Mesothelial cell of epicardium (in vitro differentiated cells): ENCODE data around the gene MFGE8. TPM values are rescaled to one million over a fixed set of nuclear protein-coding genes. Genes with fewer than 3 reads are reported as not detected.

ENCODE experiments used
- DNase-seq, 2 experiments: peaks; one replicate each; pipeline ENCODE4 v3.0.0; 2021; ENCODE audit warnings: low spot score in 2 of 2; ENCODE audit not compliant: unreplicated experiment in 2 of 2
- H3K27ac Mint-ChIP-seq: 2 replicates; pipeline ENCODE4 v1.8.0; 2021; ENCODE audit warnings: mixed read lengths
- H3K27me3 Mint-ChIP-seq: 2 replicates; pipeline ENCODE4 v1.8.0; 2021; ENCODE audit warnings: low read depth, mixed read lengths
- H3K36me3 Mint-ChIP-seq: 2 replicates; pipeline ENCODE4 v1.8.0; 2021; ENCODE audit warnings: mixed read lengths
- H3K4me1 Mint-ChIP-seq: 2 replicates; pipeline ENCODE4 v1.8.0; 2021; ENCODE audit warnings: mixed read lengths
- H3K4me3 Mint-ChIP-seq: 2 replicates; pipeline ENCODE4 v1.8.0; 2021; ENCODE audit warnings: mild to moderate bottlenecking, moderate library complexity, mixed read lengths
- H3K9me3 Mint-ChIP-seq: 2 replicates; pipeline ENCODE4 v1.8.0; 2021; ENCODE audit warnings: mixed read lengths
- total RNA-seq: library from RNA; stranded (reverse); gene quantifications from 3 replicates; pipeline ENCODE4 v1.2.1, GENCODE V29; 2021
- TF ChIP-seq, protein P1 (sequence below): fragments of 200-600 bp; sonication (generic); IDR thresholded peaks from one replicate; pipeline ENCODE4 v1.5.0; 2021; ENCODE audit warnings: antibody characterized with exemption; ENCODE audit not compliant: unreplicated experiment

Gene MFGE8
- total RNA-seq, 1 donor from 2014 or later, result 181 TPM

DNA sequence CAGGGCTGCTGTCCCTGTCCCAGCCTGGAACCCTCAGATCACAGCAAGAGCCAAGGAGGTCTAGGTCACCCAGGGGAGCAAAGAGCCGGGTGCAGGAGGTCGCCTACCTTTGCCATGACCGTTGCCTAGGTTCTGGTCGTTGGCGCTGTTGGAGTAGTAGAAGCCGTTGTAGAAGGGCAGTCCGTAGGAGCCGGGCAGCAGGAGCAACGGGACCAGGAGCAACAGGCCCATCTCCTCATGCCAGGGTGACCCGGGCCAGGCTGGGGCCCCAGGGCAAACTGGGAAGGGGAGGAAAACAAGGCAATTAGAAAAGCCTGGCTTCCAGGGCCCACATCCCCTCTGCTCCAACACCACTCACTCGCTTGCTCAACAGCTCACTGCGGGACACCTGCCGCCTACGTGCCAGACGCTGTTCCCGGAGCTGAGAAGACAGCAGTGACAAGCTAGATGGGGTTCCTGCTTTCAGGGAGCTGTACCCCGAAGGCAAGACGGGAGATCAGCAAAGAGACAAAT, 26.1 kb downstream of the MFGE8 start:
- Mint-ChIP-seq H3K4me3 (no peak overlapping the region), H3K4me1 (no peaks in the 10 kb centered on the region)

DNA sequence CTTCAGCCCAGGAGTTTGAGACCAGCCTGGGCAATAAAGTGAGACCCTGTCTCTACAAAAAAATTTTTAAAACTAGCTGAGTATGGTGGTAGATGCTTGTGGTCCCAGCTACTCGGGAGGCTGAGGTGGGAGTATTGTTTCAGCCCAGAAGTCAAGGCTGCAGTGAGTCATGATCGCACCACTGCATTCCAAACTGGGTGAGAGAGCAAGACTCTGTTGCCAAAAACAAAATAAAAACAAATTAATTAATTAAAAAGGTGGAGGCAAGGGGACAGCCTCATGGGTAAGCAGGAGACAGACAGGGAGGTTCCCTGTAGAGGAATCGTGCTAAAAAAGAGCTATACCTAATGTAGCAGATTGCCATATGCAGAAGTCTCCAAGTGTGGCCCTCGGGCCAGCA, 30.4 kb downstream of the MFGE8 start:
- DNase-seq, result no peak
- no peaks in the 10 kb centered on the region for H3K36me3 Mint-ChIP-seq
- no peak overlapping the region for H3K27ac Mint-ChIP-seq
- H3K27me3 Mint-ChIP-seq, result no peaks in the 10 kb centered on the region
- no peak overlapping the region for H3K4me3 Mint-ChIP-seq
- H3K4me1 Mint-ChIP-seq, result no peaks in the 10 kb centered on the region
- no peaks in the 10 kb centered on the region for H3K9me3 Mint-ChIP-seq
- TF ChIP-seq, protein P1, sequence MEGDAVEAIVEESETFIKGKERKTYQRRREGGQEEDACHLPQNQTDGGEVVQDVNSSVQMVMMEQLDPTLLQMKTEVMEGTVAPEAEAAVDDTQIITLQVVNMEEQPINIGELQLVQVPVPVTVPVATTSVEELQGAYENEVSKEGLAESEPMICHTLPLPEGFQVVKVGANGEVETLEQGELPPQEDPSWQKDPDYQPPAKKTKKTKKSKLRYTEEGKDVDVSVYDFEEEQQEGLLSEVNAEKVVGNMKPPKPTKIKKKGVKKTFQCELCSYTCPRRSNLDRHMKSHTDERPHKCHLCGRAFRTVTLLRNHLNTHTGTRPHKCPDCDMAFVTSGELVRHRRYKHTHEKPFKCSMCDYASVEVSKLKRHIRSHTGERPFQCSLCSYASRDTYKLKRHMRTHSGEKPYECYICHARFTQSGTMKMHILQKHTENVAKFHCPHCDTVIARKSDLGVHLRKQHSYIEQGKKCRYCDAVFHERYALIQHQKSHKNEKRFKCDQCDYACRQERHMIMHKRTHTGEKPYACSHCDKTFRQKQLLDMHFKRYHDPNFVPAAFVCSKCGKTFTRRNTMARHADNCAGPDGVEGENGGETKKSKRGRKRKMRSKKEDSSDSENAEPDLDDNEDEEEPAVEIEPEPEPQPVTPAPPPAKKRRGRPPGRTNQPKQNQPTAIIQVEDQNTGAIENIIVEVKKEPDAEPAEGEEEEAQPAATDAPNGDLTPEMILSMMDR, result no peak

More for the DNA sequence above, 26.1 kb downstream of the MFGE8 start:
- H3K27ac Mint-ChIP-seq, result no peak overlapping the region
- H3K27me3 Mint-ChIP-seq, result no peaks in the 10 kb centered on the region
- no peaks in the 10 kb centered on the region for H3K36me3 Mint-ChIP-seq
- H3K9me3 Mint-ChIP-seq, result no peaks in the 10 kb centered on the region
- no peak for DNase-seq
- TF ChIP-seq, protein P1, result no peak

DNA sequence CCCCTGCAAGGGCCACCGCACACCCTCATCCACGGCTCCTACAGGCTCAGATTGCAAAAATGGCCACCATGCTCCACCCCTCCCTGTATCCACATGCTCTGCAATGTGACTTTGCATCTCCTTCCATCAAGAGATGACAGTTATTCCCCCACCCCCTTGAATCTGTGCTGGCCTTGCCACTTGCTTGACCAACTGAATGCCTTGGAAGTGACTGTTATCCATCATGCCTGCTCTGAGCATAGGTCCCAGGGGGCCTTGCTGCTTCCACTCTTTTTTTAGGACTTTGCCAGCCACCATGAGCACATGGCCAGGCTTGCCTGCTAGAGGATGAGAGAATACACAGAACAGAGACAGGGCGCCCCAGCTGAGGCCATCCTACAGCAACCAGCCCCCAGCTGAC, 31.4 kb downstream of the MFGE8 start:
- no peak overlapping the region for H3K27ac Mint-ChIP-seq
- no peaks in the 10 kb centered on the region for H3K36me3 Mint-ChIP-seq
- TF ChIP-seq, protein P1, result no peak
- no peak for DNase-seq
- no peaks in the 10 kb centered on the region for H3K4me1 Mint-ChIP-seq
- H3K4me3 Mint-ChIP-seq, result no peak overlapping the region
- H3K9me3 Mint-ChIP-seq, result no peaks in the 10 kb centered on the region
- no peaks in the 10 kb centered on the region for H3K27me3 Mint-ChIP-seq

DNA sequence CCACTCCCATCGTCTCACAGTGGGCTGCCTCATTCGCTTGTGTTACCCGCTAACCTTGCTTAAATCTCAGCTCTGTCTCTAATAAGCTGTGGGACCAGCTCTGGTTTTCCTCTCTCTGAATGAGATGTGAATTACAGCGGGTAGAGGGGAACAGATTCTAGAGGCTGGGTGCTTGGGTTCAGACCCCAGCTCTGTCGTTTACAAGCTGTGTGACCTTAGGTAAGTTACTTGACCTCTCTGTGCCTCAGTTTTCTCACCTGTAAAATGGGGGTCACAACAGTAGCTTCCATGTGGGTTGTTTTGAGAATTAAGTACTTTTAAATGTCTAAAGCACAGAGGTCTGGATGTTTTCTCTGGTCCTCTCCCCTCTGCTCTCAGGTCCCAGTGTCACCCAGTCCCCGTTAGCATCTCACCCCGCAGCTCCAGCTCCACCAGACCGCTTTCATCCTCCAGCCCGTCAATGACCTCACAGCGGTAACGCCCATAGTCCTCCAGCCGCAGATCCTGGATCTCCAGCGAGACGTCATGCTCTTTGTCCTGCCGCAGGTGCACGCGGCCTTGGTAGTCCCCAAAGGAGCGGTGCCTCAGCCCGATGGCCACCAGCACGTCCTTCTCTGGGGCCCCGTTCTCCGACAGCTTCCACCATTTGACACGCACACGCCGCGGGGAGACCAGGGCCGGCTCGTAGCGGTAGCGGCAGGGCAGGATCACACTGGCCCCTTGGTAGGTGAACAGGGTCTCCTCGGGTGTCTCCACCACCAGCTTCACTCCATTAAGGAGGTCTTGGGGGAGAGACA, 32.0 kb downstream of the MFGE8 start:
- no peak overlapping the region for H3K27ac Mint-ChIP-seq

DNA sequence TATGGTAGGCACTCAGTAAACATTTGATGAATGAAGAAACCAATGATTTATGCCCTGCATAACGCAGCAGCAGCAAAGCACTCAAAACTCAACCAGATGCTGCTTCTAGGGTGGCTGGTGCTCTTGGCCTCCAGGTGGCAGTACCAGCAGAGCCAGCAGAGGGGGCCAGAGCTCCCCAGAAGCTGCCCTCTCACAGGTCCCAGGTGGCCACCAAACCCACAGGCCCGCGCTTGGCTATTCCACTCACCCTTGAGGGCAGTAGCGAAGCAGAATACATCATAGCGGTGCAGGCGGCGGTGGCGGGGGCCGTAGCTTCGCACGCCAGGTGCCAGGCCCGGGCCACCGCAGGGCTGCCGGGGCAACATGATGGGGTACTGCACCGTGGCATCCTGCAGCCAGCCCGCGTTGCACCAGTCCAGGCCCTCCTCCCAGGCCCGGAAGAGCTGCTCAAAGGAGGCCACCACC, 34.4 kb downstream of the MFGE8 start:
- TF ChIP-seq, protein P1, result peak; percentile 39
- Mint-ChIP-seq H3K4me3 (no peak overlapping the region), H3K27me3 (no peaks in the 10 kb centered on the region), H3K27ac (no peak overlapping the region), H3K4me1 (no peaks in the 10 kb centered on the region), H3K9me3 (no peaks in the 10 kb centered on the region), H3K36me3 (no peaks in the 10 kb centered on the region)
- peak in 1 of 2 experiments; percentile 52 for DNase-seq

More for the DNA sequence above, 32.0 kb downstream of the MFGE8 start:
- Mint-ChIP-seq H3K4me1 (no peaks in the 10 kb centered on the region), H3K4me3 (no peak overlapping the region), H3K36me3 (no peaks in the 10 kb centered on the region), H3K9me3 (no peaks in the 10 kb centered on the region), H3K27me3 (no peaks in the 10 kb centered on the region)
- no peak for DNase-seq
- TF ChIP-seq, protein P1, result no peak
